HG03025 (cell line): Measurements from ENCODE around the gene MCRS1.
A peak's percentile ranks its signal among the peaks of the same experiment; 100 is the strongest.
"Not testable (repeated sequence)": the region's sequence is repeated elsewhere in the genome, so short reads cannot be mapped to it uniquely, and the experiment has no call there.

Source experiments
- ATAC-seq: cut with Tn5 transposase; IDR thresholded peaks from one replicate; pipeline ENCODE4 v1.9.1; 2021; ENCODE audit warnings: mild to moderate bottlenecking, moderate library complexity; ENCODE audit not compliant: unreplicated experiment, low FRiP score

The MCRS1 gene, protein sequence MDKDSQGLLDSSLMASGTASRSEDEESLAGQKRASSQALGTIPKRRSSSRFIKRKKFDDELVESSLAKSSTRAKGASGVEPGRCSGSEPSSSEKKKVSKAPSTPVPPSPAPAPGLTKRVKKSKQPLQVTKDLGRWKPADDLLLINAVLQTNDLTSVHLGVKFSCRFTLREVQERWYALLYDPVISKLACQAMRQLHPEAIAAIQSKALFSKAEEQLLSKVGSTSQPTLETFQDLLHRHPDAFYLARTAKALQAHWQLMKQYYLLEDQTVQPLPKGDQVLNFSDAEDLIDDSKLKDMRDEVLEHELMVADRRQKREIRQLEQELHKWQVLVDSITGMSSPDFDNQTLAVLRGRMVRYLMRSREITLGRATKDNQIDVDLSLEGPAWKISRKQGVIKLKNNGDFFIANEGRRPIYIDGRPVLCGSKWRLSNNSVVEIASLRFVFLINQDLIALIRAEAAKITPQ

DNA sequence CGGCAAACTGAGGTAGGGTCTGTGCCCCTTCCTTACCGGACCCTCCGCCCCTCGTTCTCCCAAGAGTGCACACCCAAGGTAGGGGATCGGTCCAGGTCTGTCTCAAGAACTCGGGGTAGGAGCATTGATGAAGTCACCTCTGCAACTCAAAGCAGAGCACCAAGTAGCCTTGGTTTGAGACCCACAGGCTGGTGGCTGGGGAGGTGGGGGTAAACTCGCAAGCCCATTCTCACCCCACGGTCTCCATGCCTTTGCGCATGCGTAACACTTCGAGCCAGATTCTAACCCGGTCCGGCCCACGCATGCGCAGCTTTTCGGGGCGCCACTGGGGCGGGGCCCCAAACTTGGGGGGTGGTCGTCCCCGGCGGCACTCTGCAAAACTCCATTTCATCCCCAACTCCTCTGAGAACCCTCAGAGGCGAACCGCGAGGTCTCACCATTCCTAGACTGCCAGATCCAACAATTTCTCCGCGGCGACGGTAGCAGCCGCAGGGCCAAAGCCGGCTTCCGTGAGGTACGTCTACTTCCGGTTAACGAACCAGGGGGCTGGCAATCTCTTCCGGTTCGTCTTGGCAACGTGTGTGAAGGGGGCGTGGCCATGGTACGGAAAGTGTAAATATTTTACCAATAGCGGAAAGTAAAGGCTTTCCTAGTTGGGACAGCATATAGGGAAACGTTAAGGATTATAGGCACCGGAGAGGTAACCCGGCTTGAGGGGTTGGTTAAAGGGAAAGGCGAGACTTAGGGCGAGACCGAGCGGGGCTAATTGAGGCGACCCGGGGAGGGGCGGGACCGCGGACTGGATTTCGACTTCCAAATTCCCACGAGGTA lies at the start of gene MCRS1:
Gene MCRS1, minus strand, starts transcription at position 532 of the 831 bp plus-strand sequence. CDS start 1,411 bp downstream, outside the sequence.
- peak; percentile 78 for ATAC-seq

DNA sequence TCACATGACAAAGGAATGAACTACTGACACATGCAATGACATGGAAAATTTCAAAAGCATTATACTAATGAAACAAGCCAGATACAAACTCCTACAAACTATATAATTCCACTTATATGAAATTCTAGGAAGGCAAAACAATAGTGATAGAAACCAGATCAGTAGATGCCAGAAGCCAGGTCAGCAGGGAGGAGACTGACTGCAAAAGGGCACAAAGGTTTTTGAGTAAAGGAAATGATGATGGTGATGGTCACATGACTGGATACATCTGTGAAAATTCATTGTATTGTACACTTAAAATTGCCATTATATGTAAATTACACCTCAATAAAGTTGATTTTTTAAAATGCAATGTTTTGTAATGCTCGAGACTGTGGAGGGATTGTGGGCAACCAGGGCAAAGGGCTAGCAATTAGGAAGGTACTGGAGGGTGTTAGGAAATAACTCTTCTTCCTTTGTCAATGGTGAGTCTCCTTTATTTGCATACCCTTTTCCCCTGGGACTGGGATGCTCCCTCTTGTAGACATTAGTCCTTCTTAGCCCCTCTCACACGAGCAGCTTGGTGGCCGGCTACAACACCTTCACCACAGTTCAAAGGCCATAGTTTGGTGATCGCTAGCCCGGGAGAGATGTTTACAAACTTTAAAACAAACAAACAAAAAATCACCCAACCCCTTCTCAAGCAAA lies 48.7 kb upstream of the MCRS1 start:
- no peak for ATAC-seq

DNA sequence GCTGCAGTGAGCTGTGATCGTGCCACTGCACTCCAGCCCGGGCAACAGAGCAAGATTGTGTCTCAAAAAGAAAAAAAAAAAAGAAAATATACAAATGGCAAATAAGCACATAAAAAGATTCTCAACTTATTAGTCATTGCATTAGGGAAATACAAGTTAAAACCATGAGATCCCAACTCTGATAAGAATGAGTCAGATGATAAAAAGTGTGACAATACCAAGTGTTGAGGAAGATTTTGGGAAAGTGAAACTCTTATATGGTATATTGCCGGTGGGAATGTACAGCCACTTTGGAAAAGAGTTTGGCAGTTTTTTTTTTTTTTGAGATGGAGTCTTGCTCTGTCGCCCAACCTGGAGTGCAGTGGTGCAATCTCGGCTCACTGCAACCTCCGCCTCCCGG lies 47.8 kb upstream of the MCRS1 start:
- ATAC-seq = no peak

DNA sequence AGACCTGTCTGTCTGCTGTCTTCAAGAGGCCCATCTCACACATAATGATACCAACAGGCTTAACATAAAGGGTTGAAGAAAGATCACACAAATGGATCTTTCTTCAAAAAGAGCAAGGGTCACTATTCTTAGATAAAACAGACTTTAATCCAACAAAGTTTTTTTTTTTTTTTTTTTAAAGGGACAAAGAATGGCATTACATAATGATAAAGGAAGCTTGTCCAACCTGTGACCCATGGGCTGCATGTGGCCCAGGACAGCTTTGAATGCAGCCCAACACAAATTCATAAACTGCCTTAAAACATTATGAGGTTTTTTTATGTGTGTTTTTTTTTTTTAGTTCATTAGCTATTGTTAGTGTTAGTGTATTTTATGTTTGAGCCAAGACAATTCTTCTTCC lies 44.3 kb upstream of the MCRS1 start:
- no peak for ATAC-seq

DNA sequence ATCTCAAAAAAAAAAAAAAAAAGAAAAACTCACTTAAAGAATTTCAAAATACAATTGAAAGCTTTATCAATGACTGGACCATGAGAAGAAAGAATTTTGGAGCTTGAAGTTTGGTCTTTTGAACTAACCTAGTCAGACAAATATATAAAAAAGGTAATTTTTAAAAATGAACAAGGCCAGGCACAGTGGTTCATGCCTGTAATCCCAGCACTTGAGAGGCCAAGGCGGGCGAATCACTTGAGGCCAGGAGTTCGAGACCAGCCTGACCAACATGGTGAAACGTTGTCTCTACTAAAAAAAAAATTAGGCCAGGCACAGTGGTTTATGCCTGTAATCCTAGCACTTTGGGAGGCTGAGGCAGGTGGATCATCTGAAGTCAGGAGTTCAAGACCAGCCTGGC lies 42.8 kb upstream of the MCRS1 start:
- not testable (repeated sequence) for ATAC-seq

DNA sequence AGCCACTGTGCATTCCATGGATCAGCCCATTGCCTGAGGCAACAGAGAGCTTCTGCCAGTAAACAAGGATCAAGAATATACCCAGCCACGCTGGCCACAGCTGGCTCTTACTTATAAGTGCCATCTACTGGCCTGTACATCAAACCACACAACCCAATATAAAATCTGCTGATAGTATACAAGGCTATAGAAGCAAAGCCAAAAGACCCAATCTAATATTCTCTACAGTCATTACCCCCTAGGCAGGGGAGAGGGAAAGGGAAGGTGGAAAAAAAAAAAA lies 41.9 kb upstream of the MCRS1 start:
- ATAC-seq = no peak

DNA sequence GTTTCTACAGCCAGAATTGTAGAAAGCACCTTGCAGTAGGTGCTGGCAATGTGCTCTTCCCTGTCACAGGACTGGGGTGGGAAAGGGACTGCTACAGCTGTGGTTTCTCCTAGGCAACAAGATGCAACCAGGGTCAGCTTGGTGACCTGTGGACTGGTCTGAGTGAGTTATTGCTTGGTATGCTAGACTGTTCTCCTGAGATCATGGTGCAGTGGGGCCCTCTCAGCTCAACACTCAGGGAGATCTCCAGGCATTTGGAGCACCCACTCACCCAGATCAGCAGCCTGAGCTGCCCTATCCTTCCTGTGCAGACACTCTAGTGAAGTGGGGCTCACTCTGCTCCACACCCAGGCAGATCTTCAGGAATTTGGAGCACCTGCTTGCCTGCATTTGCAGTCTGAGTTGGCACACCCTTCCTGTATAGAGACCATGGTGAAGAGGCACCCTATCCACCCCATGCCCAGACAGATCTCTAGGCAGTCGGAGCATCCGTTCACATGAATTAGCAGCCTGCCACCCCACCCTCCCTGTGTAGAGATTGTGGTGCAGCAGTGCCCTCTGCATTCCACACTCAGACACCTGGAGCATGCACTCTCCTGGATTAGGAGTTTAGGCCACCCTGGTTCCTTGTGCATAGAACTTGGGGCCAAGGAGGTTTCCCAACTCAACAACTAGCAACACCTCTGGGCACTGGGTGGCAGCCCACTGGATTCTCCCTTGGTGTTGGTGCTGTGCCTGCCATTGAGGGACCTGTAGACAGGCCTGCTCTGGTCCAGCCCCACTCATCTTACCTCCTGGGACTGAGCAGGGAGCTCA lies 41.3 kb upstream of the MCRS1 start:
- no peak for ATAC-seq

DNA sequence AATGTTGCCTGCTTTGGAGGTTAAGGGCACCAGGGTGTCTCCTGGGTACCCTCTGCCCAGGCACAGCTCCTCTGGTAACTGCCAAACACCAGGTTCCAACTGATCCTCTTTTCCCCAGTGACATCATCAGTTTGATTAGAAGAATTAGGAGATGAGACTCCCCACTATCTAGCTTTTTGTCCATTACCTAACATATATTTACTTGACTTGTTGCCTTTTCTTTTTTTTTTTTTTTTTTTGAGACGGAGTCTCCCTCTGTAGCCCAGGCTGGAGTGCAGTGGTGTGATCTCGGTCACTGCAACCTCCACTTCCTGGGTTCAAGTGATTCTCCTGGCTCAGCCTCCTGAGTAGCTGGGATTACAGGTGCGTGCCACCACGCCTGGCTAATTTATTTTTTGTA lies 37.6 kb upstream of the MCRS1 start, which contains the start of gene FAM186B:
Gene FAM186B, minus strand, starts transcription at position 101 of the 400 bp plus-strand sequence. CDS start 162 bp downstream, outside the sequence.
- ATAC-seq = not testable (repeated sequence)

DNA sequence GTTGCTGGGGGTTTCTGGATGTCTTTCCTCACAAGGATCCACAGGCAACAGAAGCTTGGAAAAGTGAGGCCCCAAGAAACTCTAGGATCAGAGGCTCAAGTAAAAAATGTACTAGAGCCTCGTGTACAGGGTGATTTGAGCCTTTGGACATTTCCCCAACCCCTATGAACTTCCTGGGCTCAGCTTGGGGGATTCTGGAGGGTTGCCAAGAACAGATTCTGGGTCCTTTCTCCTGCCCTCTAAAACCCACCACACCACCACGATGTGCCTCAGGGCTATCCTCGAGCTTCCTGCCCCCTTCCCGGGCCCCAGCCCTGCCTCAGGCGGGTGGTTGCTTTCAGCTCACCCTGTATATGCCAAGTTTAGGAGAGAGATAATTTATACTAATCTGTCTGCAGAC lies 36.9 kb upstream of the MCRS1 start:
- no peak for ATAC-seq

DNA sequence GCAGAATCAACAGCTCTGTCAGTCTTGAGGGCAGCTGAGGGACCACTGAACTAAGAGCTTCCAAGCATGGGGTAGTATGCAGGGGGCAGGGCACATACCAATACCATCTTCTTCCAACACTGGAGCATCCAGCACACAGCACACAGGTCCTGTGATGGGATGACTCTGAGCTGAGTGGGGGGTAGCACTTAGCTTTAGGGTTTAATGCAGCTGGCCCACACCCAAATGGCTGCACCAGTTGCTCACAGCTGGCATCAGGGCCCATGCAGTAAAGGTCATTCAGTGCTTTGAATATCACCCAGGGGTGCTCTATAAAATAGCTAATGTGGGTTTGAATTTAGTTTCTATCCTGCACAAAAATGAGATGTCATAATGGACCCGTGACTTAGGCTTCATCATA lies 35.8 kb upstream of the MCRS1 start:
- no peak for ATAC-seq

DNA sequence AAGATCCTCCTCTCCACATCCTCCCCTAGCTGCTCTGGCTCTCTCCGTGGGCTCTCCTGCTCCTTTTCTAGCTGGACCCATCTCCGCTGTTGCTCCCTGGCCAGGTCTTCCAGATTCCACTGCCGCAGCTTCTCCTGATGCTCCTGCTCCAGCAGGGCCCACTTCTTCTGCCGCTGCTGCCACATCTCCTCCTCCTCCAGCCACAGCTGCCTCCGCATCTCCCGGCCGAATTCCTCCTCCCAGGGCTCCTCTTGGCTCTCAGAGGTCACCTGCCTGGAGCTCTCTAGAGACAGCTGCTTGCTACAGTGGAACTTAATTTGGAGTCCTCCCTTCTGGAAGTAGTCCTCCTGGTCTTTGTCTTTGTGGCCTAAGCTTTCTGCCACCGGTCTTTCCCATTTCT lies 32.0 kb upstream of the MCRS1 start:
- ATAC-seq = no peak

DNA sequence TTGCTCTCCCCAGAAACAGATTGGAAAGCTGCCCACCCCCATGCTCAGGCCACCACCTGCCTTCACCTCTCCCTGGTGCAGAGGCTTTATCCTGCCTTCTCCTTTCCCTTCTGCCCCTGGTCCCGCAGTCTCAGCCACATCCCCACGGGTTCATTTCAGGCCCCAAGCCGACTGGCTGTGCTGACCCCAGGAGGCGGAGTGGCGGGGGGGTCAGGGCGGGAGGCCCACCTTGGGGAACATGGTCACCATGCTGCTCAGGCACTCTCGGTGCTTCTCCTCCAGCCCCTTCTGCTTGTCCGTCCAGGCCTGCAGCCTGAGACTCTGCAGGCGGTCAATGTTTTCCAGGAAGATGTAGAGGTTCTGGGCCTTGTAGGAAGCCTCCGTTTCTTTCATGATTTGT lies 30.6 kb upstream of the MCRS1 start:
- ATAC-seq = no peak

DNA sequence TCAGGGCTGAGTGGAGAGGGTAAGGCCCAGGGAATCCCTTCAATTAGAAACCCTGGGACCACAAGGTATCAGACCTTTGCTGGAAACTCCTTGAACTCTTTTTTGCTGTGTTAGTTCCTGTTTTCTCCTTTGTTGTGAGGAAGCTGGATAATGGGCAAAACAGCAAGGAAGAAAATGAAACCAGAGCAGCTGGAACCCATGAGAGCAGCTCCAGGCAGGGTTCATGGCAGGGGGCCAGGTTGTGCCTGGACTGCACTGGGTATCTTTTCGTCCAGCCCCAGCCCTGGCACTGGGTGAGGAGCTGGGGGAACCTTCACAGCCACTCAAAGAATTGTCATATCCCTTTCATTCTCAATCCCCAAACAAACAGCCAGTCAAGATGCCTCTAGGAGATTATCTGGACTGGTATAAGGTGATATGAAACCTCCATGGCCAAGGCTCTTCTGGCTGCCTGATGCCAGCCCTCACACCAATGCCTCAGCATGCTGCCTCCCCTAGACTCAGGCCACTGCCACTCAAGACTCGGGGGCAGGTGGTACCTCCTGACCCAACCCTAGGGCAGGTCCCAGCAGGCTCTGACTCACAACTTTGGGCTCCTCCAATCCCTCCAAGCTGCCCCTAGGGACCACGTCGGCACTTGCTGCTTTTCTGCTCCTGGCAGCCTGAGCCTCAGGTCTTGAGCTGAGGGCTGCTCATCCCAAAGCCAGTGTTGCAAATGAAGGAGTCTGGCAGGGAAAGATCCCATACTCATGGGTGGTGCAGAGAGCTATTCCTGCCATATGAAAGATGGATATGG lies 21.0 kb upstream of the MCRS1 start:
- ATAC-seq = no peak

DNA sequence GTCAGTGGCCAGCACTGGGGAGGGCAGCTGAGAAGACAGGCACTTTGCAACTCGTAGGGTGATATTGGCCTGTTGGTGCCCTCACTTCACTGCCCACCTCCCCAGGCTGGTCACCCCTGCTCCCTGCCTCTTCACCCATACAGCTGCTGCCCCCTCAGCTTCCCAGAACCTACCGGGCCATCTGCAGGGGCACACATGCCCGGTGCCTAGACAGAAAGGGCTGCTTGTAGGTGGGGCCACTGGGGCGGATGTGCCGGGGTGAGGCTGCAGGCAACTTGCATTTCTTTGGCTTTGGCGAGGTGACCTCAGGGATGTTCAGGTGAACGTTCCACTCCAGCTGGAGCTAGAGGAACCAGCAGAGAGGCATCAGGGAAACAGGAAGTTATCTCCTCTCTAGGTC lies 20.3 kb upstream of the MCRS1 start:
- ATAC-seq = no peak

DNA sequence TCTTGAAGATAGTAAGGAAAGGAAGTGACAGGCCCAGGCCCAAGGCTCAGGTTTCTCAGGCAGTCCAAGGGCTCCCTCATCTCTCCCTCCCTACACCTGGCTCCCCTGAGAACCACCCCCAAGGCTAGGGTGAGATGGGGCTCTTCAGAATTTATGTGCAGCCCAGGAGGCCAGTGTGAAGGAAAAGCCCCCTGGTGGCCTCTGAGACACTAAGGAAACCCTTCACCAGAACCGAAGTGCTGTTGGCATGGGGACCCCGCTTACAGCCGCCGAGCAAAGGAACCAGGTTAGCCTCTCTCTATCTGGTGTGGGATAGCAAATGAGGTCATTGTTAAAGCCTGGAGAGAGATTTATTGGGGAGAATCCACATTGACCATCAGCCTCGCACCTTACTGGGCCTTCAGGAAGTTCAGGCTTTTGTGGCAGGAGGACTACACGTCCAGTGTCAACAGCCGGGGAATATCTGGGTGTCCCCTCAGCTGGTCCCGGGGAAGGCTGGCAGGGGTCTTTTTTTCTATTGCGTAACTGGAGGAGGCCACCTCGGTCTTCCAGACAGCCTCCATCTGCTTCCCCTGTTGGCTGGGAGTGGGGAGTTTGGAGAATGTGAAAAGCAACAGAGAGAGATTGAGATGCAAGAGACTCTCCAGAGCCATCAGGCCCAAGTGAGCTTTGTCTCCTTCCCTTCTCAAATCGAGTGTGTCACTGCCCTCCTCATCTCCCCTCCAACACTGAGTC lies 19.4 kb upstream of the MCRS1 start:
- ATAC-seq = no peak

DNA sequence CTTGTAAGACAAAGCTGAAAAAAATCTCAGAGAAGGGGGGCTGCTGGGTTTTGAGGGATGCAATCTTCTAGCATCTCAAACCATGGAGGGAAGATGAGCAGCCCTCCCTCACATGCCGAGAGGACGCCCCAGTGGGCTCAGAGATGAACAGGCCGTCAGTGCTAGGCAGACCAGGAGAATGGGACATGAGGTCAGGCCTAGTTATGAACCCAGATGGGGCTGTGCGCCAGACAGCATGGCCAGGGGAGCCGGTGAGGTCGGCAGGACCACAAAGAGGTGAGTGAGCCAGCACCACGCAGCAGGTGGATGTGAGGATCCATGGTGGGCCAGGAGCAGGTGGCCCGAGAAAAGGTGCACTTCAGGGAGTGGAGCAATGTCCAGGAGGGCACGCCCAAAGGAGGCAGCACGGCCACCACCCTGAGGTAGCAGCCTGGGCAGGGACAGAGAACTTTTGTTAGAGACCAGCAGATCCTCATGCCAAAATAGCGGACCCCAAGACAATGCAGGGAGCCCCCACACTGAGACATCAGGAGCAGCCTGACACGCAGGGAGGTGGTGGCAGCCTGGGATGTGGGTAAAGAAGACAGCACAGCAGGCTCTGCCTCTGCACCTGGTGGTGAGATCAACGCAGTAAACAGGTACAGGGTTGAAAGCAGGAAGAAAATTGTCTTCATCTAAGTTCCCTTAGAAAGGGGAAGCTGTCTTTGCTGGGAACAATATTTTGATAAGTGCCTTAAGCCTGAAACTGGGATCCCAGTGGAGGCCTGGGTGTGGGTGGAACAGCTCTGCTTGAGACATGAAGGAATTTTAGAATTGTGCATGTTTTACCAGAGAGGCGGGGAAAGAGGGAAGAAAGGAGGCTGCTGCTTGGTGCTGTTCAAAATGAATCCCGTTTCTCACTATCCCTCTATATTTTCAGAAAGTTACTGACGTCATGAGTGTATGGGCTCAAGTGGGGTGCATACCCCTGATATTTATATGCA lies 17.8 kb upstream of the MCRS1 start:
- no peak for ATAC-seq

DNA sequence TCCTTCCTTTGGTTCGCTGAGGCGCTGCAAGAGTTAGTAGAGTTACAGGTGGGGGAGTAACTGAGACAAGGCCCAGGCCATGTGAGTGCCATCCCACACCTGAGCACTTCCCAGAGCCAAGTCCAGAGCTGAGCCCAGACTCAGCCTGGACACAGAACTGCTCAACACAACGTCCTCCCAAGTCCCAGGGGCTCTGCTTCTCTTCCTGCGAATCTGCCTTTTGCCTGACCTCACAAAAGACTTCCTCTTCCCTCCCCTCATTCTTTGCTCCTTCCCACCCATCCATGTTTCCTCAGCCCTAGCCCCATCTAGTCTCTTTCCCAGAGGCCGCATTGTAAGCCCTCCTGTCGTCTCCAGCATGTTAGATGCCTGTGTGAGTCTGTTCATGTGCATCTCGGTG lies 16.6 kb upstream of the MCRS1 start:
- ATAC-seq = no peak
